GM18907 (cell line): ENCODE data around the gene PTPRN.
A peak's percentile ranks its signal among the peaks of the same experiment; 100 is the strongest.

Source experiments
- ATAC-seq: cut with Tn5 transposase; IDR thresholded peaks from one replicate; pipeline ENCODE4 v1.9.1; 2021; ENCODE audit warnings: mild to moderate bottlenecking, moderate library complexity; ENCODE audit not compliant: unreplicated experiment

PTPRN gene

GRCh38 chr2:219247678-219248642, 61.2 kb downstream of the PTPRN start:
- no peak for ATAC-seq

DNA sequence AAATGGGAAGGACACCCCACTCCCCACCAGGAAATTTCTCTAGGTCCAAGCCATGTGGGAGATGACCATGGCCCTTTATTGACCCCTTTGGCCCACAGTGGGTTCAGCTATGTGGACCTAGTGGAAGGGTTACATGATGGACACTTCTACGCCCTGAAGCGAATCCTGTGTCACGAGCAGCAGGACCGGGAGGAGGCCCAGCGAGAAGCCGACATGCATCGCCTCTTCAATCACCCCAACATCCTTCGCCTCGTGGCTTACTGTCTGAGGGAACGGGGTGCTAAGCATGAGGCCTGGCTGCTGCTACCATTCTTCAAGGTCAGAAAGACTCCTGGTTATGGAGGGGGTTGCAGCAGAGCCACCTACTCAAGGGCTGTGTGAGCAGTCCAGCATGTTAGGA, 62.6 kb downstream of the PTPRN start:
- ATAC-seq, result no peak

DNA sequence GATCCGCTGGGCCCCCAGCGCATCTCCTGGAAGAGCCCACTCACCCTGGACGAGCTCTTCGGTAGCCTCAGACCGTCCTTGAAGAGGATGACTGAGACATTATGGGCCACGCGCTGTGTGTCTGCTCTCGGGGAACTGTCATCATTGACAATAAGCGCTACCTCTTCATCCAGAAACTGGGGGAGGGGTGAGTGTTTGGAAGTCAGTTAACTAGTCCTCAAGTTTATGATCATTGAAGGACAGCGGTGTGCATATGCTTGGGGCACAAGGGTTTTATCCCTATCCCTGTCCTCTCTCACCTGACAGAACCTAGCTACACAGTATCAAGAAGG, 63.3 kb downstream of the PTPRN start:
- ATAC-seq, result no peak

- ATAC-seq, result peak; percentile 68
These were observed 63.9 kb downstream of the PTPRN start, which contains the start of the genes GLB1L and STK16 for GRCh38 chr2:219245148-219245898. Gene GLB1L (minus strand): TSS chr2:219245444. CDS start chr2:219243573, 1,871 bp downstream. Gene STK16 (plus strand): TSS chr2:219245479. CDS start chr2:219246000, 521 bp downstream.

DNA sequence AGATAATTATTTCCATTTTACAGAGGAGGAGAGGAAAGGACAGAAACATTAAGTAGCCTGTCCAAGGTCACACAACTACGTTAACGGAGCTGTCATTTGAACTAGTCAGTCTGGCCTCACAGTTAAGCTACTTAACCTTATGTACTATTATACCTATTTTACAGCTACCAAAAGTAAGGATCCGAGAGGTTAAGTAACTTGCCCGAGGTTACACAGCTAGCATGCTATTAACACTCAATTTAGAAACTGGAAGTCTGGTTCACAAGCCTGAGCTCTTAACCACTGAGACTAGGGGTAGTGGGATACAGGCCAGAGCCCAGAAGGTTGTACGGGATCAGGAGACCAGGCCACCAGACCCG, 64.4 kb downstream of the PTPRN start:
- no peak for ATAC-seq

DNA sequence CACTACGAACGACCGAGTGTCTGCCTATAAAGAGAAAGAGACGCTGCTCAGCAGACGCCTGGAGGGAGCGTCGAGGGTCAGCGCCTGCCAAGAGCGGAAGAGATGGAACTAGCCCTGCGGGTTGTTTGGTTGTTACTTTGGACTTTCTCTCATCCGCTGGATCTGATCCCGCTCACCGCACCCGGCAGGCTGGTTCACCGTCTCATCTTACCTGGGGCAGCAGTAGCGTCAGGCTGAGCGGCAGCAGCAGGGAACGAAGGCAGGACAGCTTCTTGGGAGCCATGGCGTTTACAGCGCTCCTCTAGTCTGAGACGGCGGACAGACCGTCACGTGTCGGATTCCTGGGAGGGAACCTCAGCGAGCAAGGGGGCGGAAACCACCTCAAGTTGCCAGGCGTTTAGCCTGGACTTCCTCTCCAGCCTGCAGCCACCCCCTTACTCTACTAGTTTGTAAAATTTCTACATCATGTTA, 65.9 kb downstream of the PTPRN start:
- no peak for ATAC-seq
